Measurements from ENCODE around the gene ZNF772. TPM values are rescaled to one million over a fixed set of nuclear protein-coding genes. Genes with fewer than 3 reads are reported as not detected.

The ZNF772 gene
- total and polyA plus RNA-seq, 2 of the 8 experiments (the other 6 are each of a cell fraction or from before 2014, with no cell fraction given) = 4.0 to 15.2 TPM

GRCh38 chr19:57443121-57443696 lies 34.2 kb downstream of the ZNF772 start:
- CTCF ChIA-PET (ENCODE audit: partially characterized antibody) = no interaction called here
- WGBS, 2 experiments (ENCODE audit: extremely low coverage in 1 of 2, insufficient coverage in 1 of 2, insufficient read length in 1 of 2, insufficient replicate concordance in 2 of 2, low coverage in 1 of 2, low lambda C conversion rate in 2 of 2, missing lambda C conversion rate in 1 of 2) = 79% methylated on average over 5 of the region's 5 CpGs; no CpG with 5 or more reads in 1 of the 2 experiments
- TF ChIP-seq SP2 (IDR thresholded peaks at IDR 0.05; ENCODE audit: low read length) (no peak), SP1 (IDR thresholded peaks at IDR 0.05; ENCODE audit: low read depth, low read length) (no peak), RAD21 (IDR thresholded peaks at IDR 0.05 in 1 of 2, conservative IDR thresholded peaks at IDR 0.05 in 1 of 2; ENCODE audit: low read depth in 2 of 2, low read length in 2 of 2) (no peak), CTCF (IDR thresholded peaks at IDR 0.05; ENCODE audit: control extremely low read depth in 1 of 3, insufficient read depth in 1 of 3, low read depth in 1 of 3, low read length in 3 of 3) (no peak), TAF1 (IDR thresholded peaks at IDR 0.05; ENCODE audit: low read depth, low read length) (no peak), SIRT6 (IDR thresholded peaks at IDR 0.05; ENCODE audit: low read length) (no peak), GABPA (IDR thresholded peaks at IDR 0.05; ENCODE audit: borderline replicate concordance, insufficient read depth, low read length) (no peak), EP300 (IDR thresholded peaks at IDR 0.05; ENCODE audit: borderline replicate concordance in 1 of 2, low read depth in 2 of 2, low read length in 2 of 2) (no peak), NANOG (IDR thresholded peaks at IDR 0.05; ENCODE audit: insufficient read depth, low read depth, low read length, poor library complexity, severe bottlenecking) (no peak), SIN3A (conservative IDR thresholded peaks at IDR 0.05 in 1 of 2, IDR thresholded peaks at IDR 0.05 in 1 of 2; ENCODE audit: low read depth in 1 of 2, low read length in 2 of 2) (no peak)

More at GRCh38 chr19:57443121-57443696, 34.2 kb downstream of the ZNF772 start:
- Histone ChIP-seq H3K4me3 (ENCODE audit: extremely low read depth in 1 of 4, insufficient read depth in 2 of 4, low read depth in 3 of 4, low read length in 4 of 4) (no peak overlapping the region), H3K9me3 (ENCODE audit: insufficient read depth in 2 of 2, low read depth in 1 of 2, low read length in 1 of 2) (peaks cover 0 to 4% of the 10 kb centered on the region in 2 experiments; a peak in 1 of 4 replicates), H3K23ac (ENCODE audit: insufficient read length) (no peak overlapping the region), H3K27me3 (replicated peaks in 1 of 4; ENCODE audit: control insufficient read depth in 3 of 4, extremely low read depth in 1 of 4, insufficient read depth in 3 of 4, low read length in 3 of 4) (no peaks in the 10 kb centered on the region), H3K23me2 (ENCODE audit: low read depth, low read length) (no peaks in the 10 kb centered on the region), H4K8ac (ENCODE audit: extremely low read depth, insufficient read depth, low read length) (no peak overlapping the region), H3K4me1 (replicated peaks in 1 of 4; ENCODE audit: control insufficient read depth in 3 of 4, insufficient read depth in 4 of 4, low read length in 3 of 4) (no peaks in the 10 kb centered on the region), H3K36me3 (ENCODE audit: control insufficient read depth in 2 of 4, insufficient read depth in 4 of 4, low read length in 3 of 4) (peaks cover 5 to 32% (median 26%) of the 10 kb centered on the region in 4 experiments; a peak in 7 of 8 replicates), H2AK5ac (ENCODE audit: low read depth, low read length) (no peak overlapping the region), H3K18ac (ENCODE audit: extremely low read depth, low read length) (no peak overlapping the region), H2BK5ac (ENCODE audit: low read depth, low read length) (no peak overlapping the region), H4K20me1 (replicated peaks in 1 of 2; ENCODE audit: control insufficient read depth in 1 of 2, insufficient read depth in 2 of 2, low read length in 2 of 2) (peaks cover 0 to 9% of the 10 kb centered on the region in 2 experiments), H3K4ac (replicated peaks; ENCODE audit: insufficient read length, low read depth, low read length) (no peak overlapping the region), H3K27ac (ENCODE audit: low read depth, low read length) (no peak overlapping the region), H2BK12ac (ENCODE audit: low read depth, low read length) (no peak overlapping the region), H2BK20ac (ENCODE audit: low read length) (no peak overlapping the region), H4K91ac (replicated peaks; ENCODE audit: insufficient read length, low read length) (no peak overlapping the region), H3K4me2 (ENCODE audit: insufficient read depth in 1 of 2, low read depth in 2 of 2, low read length in 2 of 2) (no peak overlapping the region), H3K9ac (replicated peaks in 1 of 4; ENCODE audit: extremely low read depth in 1 of 4, low read depth in 3 of 4, low read length in 3 of 4) (no peak overlapping the region), H2AFZ (ENCODE audit: low read length) (no peak overlapping the region), H2BK15ac (ENCODE audit: low read length) (no peak overlapping the region), H4K5ac (ENCODE audit: insufficient read length, low read depth, low read length) (no peak overlapping the region), H2BK120ac (replicated peaks; ENCODE audit: low read depth, low read length) (no peak overlapping the region), H3K14ac (ENCODE audit: insufficient read length) (no peak overlapping the region), H3K79me1 (ENCODE audit: low read depth, low read length) (peaks cover 22% of the 10 kb centered on the region), H3K56ac (replicated peaks; ENCODE audit: insufficient read length, low read depth, low read length) (no peak overlapping the region), H3K79me2 (ENCODE audit: control insufficient read depth in 1 of 2, insufficient read depth in 2 of 2, low read length in 2 of 2) (peaks cover 18 to 47% of the 10 kb centered on the region in 2 experiments)
- FAIRE-seq (no peak), DNase-seq (ENCODE audit: low read depth in 1 of 2, low spot score in 2 of 2) (no peak)
- POLR2A ChIA-PET (ENCODE audit: partially characterized antibody) = interaction anchor here (0.9 to 6.3 kb wide), 3 partner anchors 8 to 16 kb away, joined by 3 to 43 read pairs (median 3); partner anchors contain the start of genes VN1R1 and ZNF749

All from H1 (cell line).